Measurements from ENCODE around the gene ADGRD1.
A peak's percentile ranks its signal among the peaks of the same experiment; 100 is the strongest.

The ADGRD1 gene

GRCh38 chr12:131033886-131034482, 80.3 kb downstream of the ADGRD1 start:
- Mint-ChIP-seq H3K9me3 (no peaks in the 10 kb centered on the region), H3K36me3 (ENCODE audit: low read depth) (no peaks in the 10 kb centered on the region), H3K27ac (no peak overlapping the region), H3K27me3 (ENCODE audit: low read depth, poor library complexity) (peaks cover 11% of the 10 kb centered on the region), H3K4me1 (peaks cover 54% of the 10 kb centered on the region), H3K4me3 (no peak overlapping the region)
- TF ChIP-seq CTCF (IDR thresholded peaks at IDR 0.05): no peak
- no peak for DNase-seq

GRCh38 chr12:131034631-131035244, 81.0 kb downstream of the ADGRD1 start:
- Mint-ChIP-seq H3K27me3 (ENCODE audit: low read depth, poor library complexity) (peaks cover 10% of the 10 kb centered on the region), H3K4me3 (no peak overlapping the region), H3K27ac (peak overlapping the region; percentile 75), H3K4me1 (peaks cover 56% of the 10 kb centered on the region), H3K9me3 (no peaks in the 10 kb centered on the region), H3K36me3 (ENCODE audit: low read depth) (no peaks in the 10 kb centered on the region)
- no peak for DNase-seq
- no peak for TF ChIP-seq CTCF (IDR thresholded peaks at IDR 0.05)

- Mint-ChIP-seq H3K4me1 (peaks cover 61% of the 10 kb centered on the region), H3K9me3 (no peaks in the 10 kb centered on the region), H3K36me3 (ENCODE audit: low read depth) (no peaks in the 10 kb centered on the region), H3K27ac (peak overlapping the region; percentile 75), H3K4me3 (no peak overlapping the region), H3K27me3 (ENCODE audit: low read depth, poor library complexity) (peaks cover 10% of the 10 kb centered on the region)
- no peak for DNase-seq
- TF ChIP-seq CTCF (IDR thresholded peaks at IDR 0.05): no peak
These were observed 81.6 kb downstream of the ADGRD1 start for GRCh38 chr12:131035245-131035681.

GRCh38 chr12:131038159-131038558, 84.5 kb downstream of the ADGRD1 start:
- TF ChIP-seq CTCF (IDR thresholded peaks at IDR 0.05): no peak
- H3K27me3 Mint-ChIP-seq (ENCODE audit: low read depth, poor library complexity): peaks cover 12% of the 10 kb centered on the region
- peak overlapping the region; percentile 90 for H3K27ac Mint-ChIP-seq

GRCh38 chr12:131038961-131039950, 85.5 kb downstream of the ADGRD1 start:
- no peak overlapping the region for H3K4me3 Mint-ChIP-seq
- no peaks in the 10 kb centered on the region for H3K9me3 Mint-ChIP-seq

More at GRCh38 chr12:131038159-131038558, 84.5 kb downstream of the ADGRD1 start:
- no peak overlapping the region for H3K4me3 Mint-ChIP-seq
- no peak for DNase-seq
- peaks cover 70% of the 10 kb centered on the region for H3K4me1 Mint-ChIP-seq
- no peaks in the 10 kb centered on the region for H3K36me3 Mint-ChIP-seq (ENCODE audit: low read depth)
- H3K9me3 Mint-ChIP-seq: no peaks in the 10 kb centered on the region

More at GRCh38 chr12:131038961-131039950, 85.5 kb downstream of the ADGRD1 start:
- H3K36me3 Mint-ChIP-seq (ENCODE audit: low read depth): no peaks in the 10 kb centered on the region
- peaks cover 74% of the 10 kb centered on the region for H3K4me1 Mint-ChIP-seq
- peaks cover 19% of the 10 kb centered on the region for H3K27me3 Mint-ChIP-seq (ENCODE audit: low read depth, poor library complexity)
- peak overlapping the region; percentile 64 for H3K27ac Mint-ChIP-seq
- DNase-seq: peak; percentile 58
- TF ChIP-seq CTCF (IDR thresholded peaks at IDR 0.05): no peak

Data from nephron progenitor cell (in vitro differentiated cells).